ENCODE measurements around the gene PRKACB.
"Not testable (repeated sequence)": the region's sequence is repeated elsewhere in the genome, so short reads cannot be mapped to it uniquely, and the experiment has no call there.

Gene PRKACB

GRCh38 chr1:84282780-84283333 lies 138.8 kb downstream of the PRKACB start:
- Histone ChIP-seq H3F3A (ENCODE audit: insufficient read depth) (no peaks in the 10 kb centered on the region), H3K4me2 (ENCODE audit: low read depth, low read length, poor library complexity, severe bottlenecking) (no peak overlapping the region), H3K9me3 (ENCODE audit: insufficient read depth, low read length) (peaks cover 4% of the 10 kb centered on the region; the same call in 1 of the 2 replicates), H3K79me2 (ENCODE audit: insufficient read depth, low read length) (no peaks in the 10 kb centered on the region), H3K36me3 (ENCODE audit: low read length) (no peaks in the 10 kb centered on the region), H3K9me2 (replicated peaks; ENCODE audit: insufficient read depth, low read length) (no peaks in the 10 kb centered on the region), H4K20me1 (ENCODE audit: low read depth, low read length) (no peaks in the 10 kb centered on the region), H3K4me3 (ENCODE audit: insufficient read depth, low read length, poor library complexity, severe bottlenecking) (no peak overlapping the region), H3K27ac (ENCODE audit: low read depth, low read length) (no peak overlapping the region), H2AFZ (ENCODE audit: low read depth, low read length, severe bottlenecking) (no peak overlapping the region), H3K27me3 (ENCODE audit: low read length) (no peaks in the 10 kb centered on the region), H3K9ac (ENCODE audit: low read length) (no peak overlapping the region)
- TF ChIP-seq CTCF (IDR thresholded peaks at IDR 0.05; ENCODE audit: insufficient read depth, low read length, poor library complexity, severe bottlenecking) (no peak), EZH2phosphoT487 (conservative IDR thresholded peaks at IDR 0.05; ENCODE audit: low read length) (no peak)

GRCh38 chr1:84283381-84283780 lies 139.3 kb downstream of the PRKACB start:
- Histone ChIP-seq H3K36me3 (ENCODE audit: low read length) (no peaks in the 10 kb centered on the region), H4K20me1 (ENCODE audit: low read depth, low read length) (no peaks in the 10 kb centered on the region), H3K9me2 (replicated peaks; ENCODE audit: insufficient read depth, low read length) (no peaks in the 10 kb centered on the region), H3F3A (ENCODE audit: insufficient read depth) (no peaks in the 10 kb centered on the region), H3K4me3 (ENCODE audit: insufficient read depth, low read length, poor library complexity, severe bottlenecking) (no peak overlapping the region), H3K9ac (ENCODE audit: low read length) (no peak overlapping the region), H3K4me2 (ENCODE audit: low read depth, low read length, poor library complexity, severe bottlenecking) (no peak overlapping the region), H2AFZ (ENCODE audit: low read depth, low read length, severe bottlenecking) (no peak overlapping the region), H3K79me2 (ENCODE audit: insufficient read depth, low read length) (no peaks in the 10 kb centered on the region), H3K27me3 (ENCODE audit: low read length) (no peaks in the 10 kb centered on the region), H3K9me3 (ENCODE audit: insufficient read depth, low read length) (peaks cover 4% of the 10 kb centered on the region; the same call in 1 of the 2 replicates), H3K27ac (ENCODE audit: low read depth, low read length) (no peak overlapping the region)
- no peak for TF ChIP-seq CTCF (IDR thresholded peaks at IDR 0.05; ENCODE audit: insufficient read depth, low read length, poor library complexity, severe bottlenecking)
- TF ChIP-seq EZH2phosphoT487 (conservative IDR thresholded peaks at IDR 0.05; ENCODE audit: low read length) = no peak

- H3K4me2 ChIP-seq (ENCODE audit: low read depth, low read length, poor library complexity, severe bottlenecking) = no peak overlapping the region
Observed at GRCh38 chr1:84286071-84286470, 142.0 kb downstream of the PRKACB start.

GRCh38 chr1:84287389-84287788 lies 143.3 kb downstream of the PRKACB start:
- H3K4me3 ChIP-seq (ENCODE audit: insufficient read depth, low read length, poor library complexity, severe bottlenecking); H3K9me3 ChIP-seq (ENCODE audit: insufficient read depth, low read length); H3K9ac ChIP-seq (ENCODE audit: low read length); H3K27me3 ChIP-seq (ENCODE audit: low read length); H3K79me2 ChIP-seq (ENCODE audit: insufficient read depth, low read length); H2AFZ ChIP-seq (ENCODE audit: low read depth, low read length, severe bottlenecking); H3K36me3 ChIP-seq (ENCODE audit: low read length); H4K20me1 ChIP-seq (ENCODE audit: low read depth, low read length); H3K9me2 ChIP-seq (replicated peaks; ENCODE audit: insufficient read depth, low read length); H3K27ac ChIP-seq (ENCODE audit: low read depth, low read length); H3K4me2 ChIP-seq (ENCODE audit: low read depth, low read length, poor library complexity, severe bottlenecking); H3F3A ChIP-seq (ENCODE audit: insufficient read depth): not testable (repeated sequence)

More at GRCh38 chr1:84286071-84286470, 142.0 kb downstream of the PRKACB start:
- no peaks in the 10 kb centered on the region for H4K20me1 ChIP-seq (ENCODE audit: low read depth, low read length)
- no peak overlapping the region for H2AFZ ChIP-seq (ENCODE audit: low read depth, low read length, severe bottlenecking)
- H3K79me2 ChIP-seq (ENCODE audit: insufficient read depth, low read length) = no peaks in the 10 kb centered on the region
- no peak overlapping the region for H3K9ac ChIP-seq (ENCODE audit: low read length)
- H3K9me2 ChIP-seq (replicated peaks; ENCODE audit: insufficient read depth, low read length) = no peaks in the 10 kb centered on the region
- no peak overlapping the region for H3K4me3 ChIP-seq (ENCODE audit: insufficient read depth, low read length, poor library complexity, severe bottlenecking)
- H3K27me3 ChIP-seq (ENCODE audit: low read length) = no peaks in the 10 kb centered on the region
- no peak for TF ChIP-seq CTCF (IDR thresholded peaks at IDR 0.05; ENCODE audit: insufficient read depth, low read length, poor library complexity, severe bottlenecking)
- no peak for TF ChIP-seq EZH2phosphoT487 (conservative IDR thresholded peaks at IDR 0.05; ENCODE audit: low read length)
- H3K36me3 ChIP-seq (ENCODE audit: low read length) = no peaks in the 10 kb centered on the region
- no peaks in the 10 kb centered on the region for H3F3A ChIP-seq (ENCODE audit: insufficient read depth)
- H3K9me3 ChIP-seq (ENCODE audit: insufficient read depth, low read length) = peaks cover 4% of the 10 kb centered on the region; the same call in 1 of the 2 replicates
- H3K27ac ChIP-seq (ENCODE audit: low read depth, low read length) = no peak overlapping the region

Data from SU-DHL-6 (cell line).